Endothelial cell of umbilical vein (primary cell): ENCODE results near the gene BRAT1. TPM values are rescaled to one million over a fixed set of nuclear protein-coding genes. Genes with fewer than 3 reads are reported as not detected.

Experiments
- BruUV-seq: library from RNA; stranded (reverse); fragments of 400-500 nt; replicated peaks from 2 replicates; lab custom pipeline; 2021; lab: Mats Ljungman, UMichigan
- CTCF ChIA-PET: fragments of 300-600, 350-600 bp; sonication (Branson Sonifier 250); formaldehyde crosslinking; loops from one replicate; lab custom pipeline; 2021; ENCODE audit warnings: antibody characterized with exemption, inconsistent platforms; lab: Charles Lee
- POLR2A ChIA-PET: fragments of 300-600, 350-600 bp; sonication (Branson Sonifier 250); formaldehyde crosslinking; loops from one replicate; lab custom pipeline; 2021; ENCODE audit warnings: antibody characterized with exemption, inconsistent platforms; lab: Charles Lee
- DNase-seq: peaks from one replicate; pipeline ENCODE4 v3.0.0-alpha.2; 2011; ENCODE audit warnings: low read depth, low spot score
- FAIRE-seq: peaks from 2 replicates; lab custom pipeline; 2011; peaks lifted over from hg19 to GRCh38; lab: Jason Lieb, UNC
- H2AFZ ChIP-seq: 2 replicates; pipeline ENCODE4 v1.6.0; 2012; ENCODE audit warnings: low read depth, low read length, control low read depth, inconsistent platforms
- H3K27ac ChIP-seq: 2 replicates; pipeline ENCODE4 v1.5.1; 2011; ENCODE audit warnings: low read depth, mild to moderate bottlenecking, control low read depth, low read length, moderate library complexity; ENCODE audit not compliant: insufficient read depth
- H3K27me3 ChIP-seq, 2 experiments: 2 replicates each; pipeline versions ENCODE4 v1.6.0 to v1.6.1; 2011; ENCODE audit warnings: low read length in 2 of 2, mixed read lengths in 1 of 2; ENCODE audit not compliant: control insufficient read depth in 2 of 2, insufficient read depth in 2 of 2
- H3K36me3 ChIP-seq, 2 experiments: 2 replicates in 1 of 2; 3 replicates in 1 of 2; pipeline ENCODE4 v1.5.1; 2011; ENCODE audit warnings: low read length in 2 of 2, mild to moderate bottlenecking in 1 of 2, moderate library complexity in 1 of 2; ENCODE audit not compliant: control insufficient read depth in 2 of 2, insufficient read depth in 2 of 2; ENCODE audit errors: extremely low read depth in 1 of 2
- H3K4me1 ChIP-seq: 3 replicates; pipeline ENCODE4 v1.5.1; 2011; ENCODE audit warnings: mild to moderate bottlenecking, low read length; ENCODE audit not compliant: control insufficient read depth, insufficient read depth; ENCODE audit errors: extremely low read depth
- H3K4me2 ChIP-seq: 2 replicates; pipeline ENCODE4 v1.6.1; 2011; ENCODE audit warnings: low read length, control low read depth, mixed read lengths; ENCODE audit not compliant: insufficient read depth
- H3K4me3 ChIP-seq, 3 experiments: fragments of 200-600 bp in 1 of 3; sonication (generic), shearing (Covaris generic) in 1 of 3; replicated peaks in 1 of 3; 2 replicates each; pipeline ENCODE4 v1.5.1; 2011 to 2016; ENCODE audit warnings: control low read depth in 3 of 3, low read length in 3 of 3, mild to moderate bottlenecking in 2 of 3, inconsistent platforms in 1 of 3, low read depth in 1 of 3, moderate library complexity in 1 of 3; ENCODE audit not compliant: insufficient read depth in 1 of 3
- H3K79me2 ChIP-seq: 2 replicates; pipeline ENCODE4 v1.6.0; 2012; ENCODE audit warnings: low read length, inconsistent platforms; ENCODE audit not compliant: control insufficient read depth, insufficient read depth
- H3K9ac ChIP-seq: replicated peaks from 2 replicates; pipeline ENCODE3; 2011; ENCODE audit warnings: low read length, control low read depth; ENCODE audit not compliant: insufficient read depth; ENCODE audit errors: extremely low read depth
- H3K9me1 ChIP-seq: replicated peaks from 3 replicates; pipeline ENCODE4 v1.6.0; 2011; ENCODE audit warnings: mild to moderate bottlenecking, low read length; ENCODE audit not compliant: control insufficient read depth, insufficient read depth; ENCODE audit errors: extremely low read depth
- H3K9me3 ChIP-seq: replicated peaks from 2 replicates; pipeline ENCODE4 v1.5.1; 2012; ENCODE audit warnings: low read length, inconsistent platforms; ENCODE audit not compliant: control insufficient read depth, insufficient read depth
- H4K20me1 ChIP-seq: replicated peaks from 2 replicates; pipeline ENCODE3; 2011; ENCODE audit warnings: mild to moderate bottlenecking, low read length; ENCODE audit not compliant: control insufficient read depth, insufficient read depth; ENCODE audit errors: extremely low read depth
- EZH2 ChIP-seq: IDR thresholded peaks from 2 replicates; pipeline ENCODE4 v1.6.1; 2012; ENCODE audit warnings: borderline replicate concordance, low read depth, mild to moderate bottlenecking, moderate library complexity, low read length, inconsistent platforms; ENCODE audit not compliant: severe bottlenecking
- FOS ChIP-seq: IDR thresholded peaks from 2 replicates; pipeline ENCODE4 v1.6.1; 2011; ENCODE audit warnings: mild to moderate bottlenecking, low read length, moderate library complexity, borderline replicate concordance; ENCODE audit not compliant: insufficient read depth
- GATA2 ChIP-seq: IDR thresholded peaks from 2 replicates; pipeline ENCODE4 v1.7.0; 2011; ENCODE audit warnings: low read depth, mild to moderate bottlenecking, moderate library complexity, mixed read lengths, low read length; ENCODE audit not compliant: insufficient read length, insufficient read depth
- JUN ChIP-seq: IDR thresholded peaks from 2 replicates; pipeline ENCODE4 v1.6.1; 2011; ENCODE audit warnings: borderline replicate concordance, low read depth; ENCODE audit not compliant: insufficient read length, insufficient read depth
- MYC ChIP-seq: IDR thresholded peaks from one replicate; pipeline ENCODE4 v1.6.1; 2011; ENCODE audit warnings: mild to moderate bottlenecking, low read depth, low read length
- POLR2A ChIP-seq: IDR thresholded peaks from 2 replicates; pipeline ENCODE4 v1.6.1; 2012; ENCODE audit warnings: low read depth, mild to moderate bottlenecking, control low read depth, low read length
- POLR2AphosphoS5 ChIP-seq: IDR thresholded peaks from 2 replicates; pipeline ENCODE4 v1.6.1; 2012; ENCODE audit warnings: low read depth, mild to moderate bottlenecking, control low read depth, low read length, moderate library complexity; ENCODE audit not compliant: insufficient read depth
- dilution Hi-C: fragments of 300-500 bp; cut with MboI; formaldehyde crosslinking; loops from one replicate; pipeline ENCODE4 v1.15.0; 2019; ENCODE audit warnings: low sequenced_read_pairs; ENCODE audit not compliant: extremely low pct_ligation_motif_present
- intact Hi-C: fragments of 100-400 bp; cut with micrococcal nuclease; formaldehyde crosslinking; loops from one replicate; pipeline ENCODE4 v1.10.0; 2022
- polyA plus RNA-seq, 4 experiments: library from polyadenylated mRNA; depleted of rRNA in 3 of 4; stranded (reverse) in 3 of 4; unstranded in 1 of 4; fragments of >200 nt; gene quantifications; 2 replicates each; pipeline versions ENCODE4 v1.2.1 to v1.2.3, GENCODE V29; 2011 to 2012; ENCODE audit warnings: missing spikeins in 1 of 4
- total RNA-seq: library from RNA; stranded (reverse); gene quantifications from 2 replicates; pipeline ENCODE4 v1.2.3, GENCODE V29; 2021
- TF ChIP-seq, protein P1 (sequence below): IDR thresholded peaks from 2 replicates; pipeline ENCODE4 v1.6.1; 2011; ENCODE audit not compliant: insufficient read depth, insufficient read length
- TF ChIP-seq, protein P2 (sequence below), 2 donors: IDR thresholded peaks; 1 replicate in 1 of 2; 2 replicates in 1 of 2; pipeline ENCODE4 v1.5.1; 2011; ENCODE audit warnings: low read length in 2 of 2, mild to moderate bottlenecking in 2 of 2, moderate library complexity in 2 of 2, control low read depth in 1 of 2, inconsistent platforms in 1 of 2, low read depth in 1 of 2; ENCODE audit not compliant: insufficient read depth in 1 of 2; ENCODE audit errors: extremely low read depth in 1 of 2

The BRAT1 gene
- total and polyA plus RNA-seq, 2 donors (not counting 3 experiments of a cell fraction or from before 2014, with no cell fraction given), result 31.1 to 31.6 TPM

DNA sequence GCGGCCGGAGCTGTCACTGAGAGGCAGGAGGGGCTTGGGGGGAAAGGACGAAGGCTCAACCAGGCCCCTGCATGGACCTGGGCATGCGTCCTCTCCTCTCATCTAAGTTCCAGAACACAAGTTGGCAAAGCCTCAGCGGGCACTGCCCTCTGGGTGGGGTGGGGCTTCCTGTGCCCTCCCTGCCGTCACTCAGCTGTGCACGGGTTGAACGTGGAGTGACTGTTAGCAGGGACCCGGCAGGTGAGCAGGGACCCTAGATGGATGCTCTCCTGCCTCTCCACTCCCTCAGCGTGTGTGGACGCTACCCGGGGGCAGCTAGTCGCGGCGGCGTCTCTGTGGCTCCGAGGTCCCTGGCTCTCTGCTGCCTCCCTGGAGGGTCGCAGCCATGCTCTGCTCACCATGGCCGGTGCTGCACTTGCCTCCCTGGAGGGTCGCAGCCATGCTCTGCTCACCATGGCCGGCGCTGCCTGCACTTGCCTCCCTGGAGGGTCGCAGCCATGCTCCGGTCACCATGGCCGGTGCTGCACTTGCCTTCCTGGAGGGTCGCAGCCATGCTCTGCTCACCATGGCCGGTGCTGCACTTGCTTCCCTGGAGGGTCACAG, 40.0 kb upstream of the BRAT1 start:
- no TSS peak for BruUV-seq
- peaks cover 0 to 26% of the 10 kb centered on the region in 2 experiments for H3K36me3 ChIP-seq
- no peaks in the 10 kb centered on the region for H3K79me2 ChIP-seq
- TF ChIP-seq, protein P1, sequence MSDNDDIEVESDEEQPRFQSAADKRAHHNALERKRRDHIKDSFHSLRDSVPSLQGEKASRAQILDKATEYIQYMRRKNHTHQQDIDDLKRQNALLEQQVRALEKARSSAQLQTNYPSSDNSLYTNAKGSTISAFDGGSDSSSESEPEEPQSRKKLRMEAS, result no peak
- no peak for TF ChIP-seq GATA2
- TF ChIP-seq EZH2, result no peak
- TF ChIP-seq MYC, result no peak
- TF ChIP-seq, protein P2, sequence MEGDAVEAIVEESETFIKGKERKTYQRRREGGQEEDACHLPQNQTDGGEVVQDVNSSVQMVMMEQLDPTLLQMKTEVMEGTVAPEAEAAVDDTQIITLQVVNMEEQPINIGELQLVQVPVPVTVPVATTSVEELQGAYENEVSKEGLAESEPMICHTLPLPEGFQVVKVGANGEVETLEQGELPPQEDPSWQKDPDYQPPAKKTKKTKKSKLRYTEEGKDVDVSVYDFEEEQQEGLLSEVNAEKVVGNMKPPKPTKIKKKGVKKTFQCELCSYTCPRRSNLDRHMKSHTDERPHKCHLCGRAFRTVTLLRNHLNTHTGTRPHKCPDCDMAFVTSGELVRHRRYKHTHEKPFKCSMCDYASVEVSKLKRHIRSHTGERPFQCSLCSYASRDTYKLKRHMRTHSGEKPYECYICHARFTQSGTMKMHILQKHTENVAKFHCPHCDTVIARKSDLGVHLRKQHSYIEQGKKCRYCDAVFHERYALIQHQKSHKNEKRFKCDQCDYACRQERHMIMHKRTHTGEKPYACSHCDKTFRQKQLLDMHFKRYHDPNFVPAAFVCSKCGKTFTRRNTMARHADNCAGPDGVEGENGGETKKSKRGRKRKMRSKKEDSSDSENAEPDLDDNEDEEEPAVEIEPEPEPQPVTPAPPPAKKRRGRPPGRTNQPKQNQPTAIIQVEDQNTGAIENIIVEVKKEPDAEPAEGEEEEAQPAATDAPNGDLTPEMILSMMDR (IDR thresholded peaks at IDR 0.05; ENCODE audit: extremely low read depth in 1 of 2, insufficient read depth in 1 of 2, low read depth in 1 of 2, low read length in 2 of 2), result no peak
- H3K4me1 ChIP-seq, result no peaks in the 10 kb centered on the region
- H3K9ac ChIP-seq, result no peak overlapping the region
- POLR2A ChIA-PET, result no interaction called here
- no peaks in the 10 kb centered on the region for H3K27me3 ChIP-seq
- DNase-seq (no peak), FAIRE-seq (no peak)
- no peak overlapping the region for H3K27ac ChIP-seq
- H3K9me3 ChIP-seq, result no peaks in the 10 kb centered on the region
- no peaks in the 10 kb centered on the region for H3K9me1 ChIP-seq
- H3K4me3 ChIP-seq, result no peak overlapping the region
- no peak overlapping the region for H2AFZ ChIP-seq
- H4K20me1 ChIP-seq, result no peaks in the 10 kb centered on the region
- dilution Hi-C loops (no loop called here), intact Hi-C loops (no loop called here)
- CTCF ChIA-PET, result no interaction called here
- no peak overlapping the region for H3K4me2 ChIP-seq

DNA sequence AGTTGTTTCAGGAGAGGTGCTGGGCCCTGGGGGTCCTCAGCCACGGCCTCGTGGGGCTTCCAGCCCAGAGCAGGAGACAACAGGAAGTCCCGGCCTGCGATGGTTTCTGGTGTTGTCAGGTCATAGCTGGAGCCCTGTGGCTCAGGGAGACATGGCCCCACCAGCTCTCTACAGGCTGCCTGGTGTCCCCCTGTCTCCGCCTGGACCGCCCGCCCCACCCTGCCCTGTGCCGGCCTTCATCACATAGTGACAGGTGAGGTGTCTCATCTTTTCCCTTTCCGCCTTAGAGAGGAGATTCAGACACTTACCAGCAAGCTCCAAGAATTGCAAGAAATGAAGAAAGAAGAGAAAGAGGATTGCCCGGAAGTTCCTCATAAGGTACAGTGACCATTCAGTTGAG, 39.3 kb upstream of the BRAT1 start:
- Histone ChIP-seq H3K9ac (no peak overlapping the region), H3K9me1 (no peaks in the 10 kb centered on the region), H3K9me3 (no peaks in the 10 kb centered on the region), H3K4me1 (no peaks in the 10 kb centered on the region), H3K36me3 (peaks cover 0 to 26% of the 10 kb centered on the region in 2 experiments), H2AFZ (no peak overlapping the region), H3K79me2 (no peaks in the 10 kb centered on the region), H3K27ac (no peak overlapping the region), H3K4me3 (no peak overlapping the region), H4K20me1 (no peaks in the 10 kb centered on the region), H3K4me2 (no peak overlapping the region), H3K27me3 (no peaks in the 10 kb centered on the region)
- no peak for DNase-seq
- dilution Hi-C loops (no loop called here), intact Hi-C loops (no loop called here)
- TF ChIP-seq POLR2A (no peak), GATA2 (no peak), MYC (no peak), EZH2 (no peak), JUN (no peak), FOS (no peak), POLR2AphosphoS5 (no peak)
- TF ChIP-seq, protein P2 (IDR thresholded peaks at IDR 0.05; ENCODE audit: extremely low read depth in 1 of 2, insufficient read depth in 1 of 2, low read depth in 1 of 2, low read length in 2 of 2), result no peak
- TF ChIP-seq, protein P1, result no peak
- BruUV-seq, result no TSS peak
- ChIA-PET POLR2A (no interaction called here), CTCF (no interaction called here)
- no peak for FAIRE-seq
